Thyroid gland (tissue), 4 donors: ENCODE results near the gene PET100. TPM values are rescaled to one million over a fixed set of nuclear protein-coding genes. Genes with fewer than 3 reads are reported as not detected.
A peak's percentile ranks its signal among the peaks of the same experiment; 100 is the strongest.

Experiments
- DNase-seq, 2 donors: peaks; one replicate each; pipeline ENCODE4 v3.0.0-alpha.2; 2019
- H3K27ac ChIP-seq, 3 donors: fragments of 200-600 bp; sonication (generic); 1 replicate in 2 of 3; 2 replicates in 1 of 3; pipeline ENCODE4 v1.5.1; 2016 to 2019; ENCODE audit warnings: mild to moderate bottlenecking in 1 of 3, moderate library complexity in 1 of 3
- H3K27me3 ChIP-seq: fragments of 200-600 bp; sonication (generic); one replicate; pipeline ENCODE4 v1.5.1; 2019
- H3K36me3 ChIP-seq, 2 donors: fragments of 200-600 bp; sonication (generic); one replicate each; pipeline ENCODE4 v1.5.1; 2016 to 2019
- H3K4me1 ChIP-seq, 2 donors: fragments of 200-600 bp; sonication (generic); one replicate each; pipeline ENCODE4 v1.5.1; 2017 to 2019
- H3K4me3 ChIP-seq, 3 donors: fragments of 200-600 bp; sonication (generic); replicated peaks in 1 of 3; 1 replicate in 2 of 3; 2 replicates in 1 of 3; pipeline ENCODE4 v1.5.1; 2016; ENCODE audit warnings: mild to moderate bottlenecking in 1 of 3
- H3K9me3 ChIP-seq: fragments of 200-600 bp; sonication (generic); one replicate; pipeline ENCODE4 v1.5.1; 2017
- POLR2A ChIP-seq, 2 donors: fragments of 450-650 bp; IDR thresholded peaks; one replicate each; pipeline ENCODE4 v1.6.1; 2017; ENCODE audit warnings: antibody characterized with exemption in 2 of 2, mild to moderate bottlenecking in 2 of 2, moderate library complexity in 1 of 2
- WGBS, 2 donors: methylation state at CpG; one replicate each; pipeline ENCODE4 v1.1.5; 2017; 5-methylcytosine and 5-hydroxymethylcytosine counted together
- intact Hi-C: fragments of 100-400 bp; cut with DNase I; formaldehyde crosslinking; loops from one replicate; pipeline ENCODE4 v1.15.1; 2023
- total RNA-seq, 4 donors: library from RNA; depleted of rRNA; stranded (reverse); fragments of >200 nt; gene quantifications; one replicate each; pipeline ENCODE4 v1.2.3, GENCODE V29; 2016
- TF ChIP-seq, protein P1 (sequence below), 6 experiments: fragments of 200-600 bp in 3 of 6; fragments of 450-650 bp in 3 of 6; sonication (generic) in 3 of 6; IDR thresholded peaks; one replicate each; pipeline ENCODE4 v1.5.1; 2016 to 2019; ENCODE audit warnings: antibody characterized with exemption in 6 of 6, mild to moderate bottlenecking in 2 of 6, inconsistent platforms in 1 of 6, moderate library complexity in 1 of 6

The PET100 gene, protein sequence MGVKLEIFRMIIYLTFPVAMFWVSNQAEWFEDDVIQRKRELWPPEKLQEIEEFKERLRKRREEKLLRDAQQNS
- total RNA-seq: 10 to 100 TPM in 3 of 4 donors, 1 to 10 TPM in 1; 6.0 to 45.5 (median 13.9) TPM

DNA sequence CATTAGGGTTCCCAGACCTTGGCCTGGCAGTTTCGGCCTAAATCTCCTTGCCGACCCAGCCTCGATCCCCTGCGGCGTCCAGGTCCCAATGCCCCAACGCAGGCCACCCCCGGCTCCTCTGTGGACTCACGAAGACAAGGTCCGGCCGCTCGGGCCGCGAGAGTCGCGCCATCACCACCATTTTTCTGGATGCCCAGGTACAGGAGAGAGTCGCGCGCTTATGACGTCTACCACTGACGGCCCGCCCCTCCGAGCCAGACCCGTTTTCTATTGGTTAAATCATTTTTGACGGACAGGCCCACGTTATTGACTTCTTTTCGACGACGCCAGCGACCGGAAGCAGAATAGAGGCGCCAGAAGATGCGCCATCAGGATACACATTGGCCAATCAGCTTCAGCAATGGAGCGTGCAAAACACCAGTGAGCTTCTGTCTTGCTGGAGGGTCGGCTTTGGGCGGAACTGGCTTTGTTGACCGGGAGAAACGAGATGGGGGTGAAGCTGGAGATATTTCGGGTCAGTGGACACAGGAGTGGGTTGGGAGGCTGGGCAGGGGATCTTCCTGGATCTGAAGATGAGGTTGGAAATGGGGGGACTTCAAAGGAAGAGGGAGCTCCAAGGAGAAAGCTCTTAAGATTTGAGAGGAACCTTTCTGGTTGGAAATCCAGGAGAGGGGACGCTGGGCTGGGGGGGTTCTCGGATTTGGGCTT, at the start of gene PET100, which contains the start of gene XAB2:
Gene PET100, plus strand, starts transcription at position 447 of the 708 bp plus-strand sequence. Its CDS starts 41 bp downstream, at position 488.
Gene XAB2, minus strand, starts transcription at position 199 of the 708 bp plus-strand sequence. Its CDS starts 18 bp downstream, at position 181.
- intact Hi-C loops: no loop called here
- TF ChIP-seq, protein P1, sequence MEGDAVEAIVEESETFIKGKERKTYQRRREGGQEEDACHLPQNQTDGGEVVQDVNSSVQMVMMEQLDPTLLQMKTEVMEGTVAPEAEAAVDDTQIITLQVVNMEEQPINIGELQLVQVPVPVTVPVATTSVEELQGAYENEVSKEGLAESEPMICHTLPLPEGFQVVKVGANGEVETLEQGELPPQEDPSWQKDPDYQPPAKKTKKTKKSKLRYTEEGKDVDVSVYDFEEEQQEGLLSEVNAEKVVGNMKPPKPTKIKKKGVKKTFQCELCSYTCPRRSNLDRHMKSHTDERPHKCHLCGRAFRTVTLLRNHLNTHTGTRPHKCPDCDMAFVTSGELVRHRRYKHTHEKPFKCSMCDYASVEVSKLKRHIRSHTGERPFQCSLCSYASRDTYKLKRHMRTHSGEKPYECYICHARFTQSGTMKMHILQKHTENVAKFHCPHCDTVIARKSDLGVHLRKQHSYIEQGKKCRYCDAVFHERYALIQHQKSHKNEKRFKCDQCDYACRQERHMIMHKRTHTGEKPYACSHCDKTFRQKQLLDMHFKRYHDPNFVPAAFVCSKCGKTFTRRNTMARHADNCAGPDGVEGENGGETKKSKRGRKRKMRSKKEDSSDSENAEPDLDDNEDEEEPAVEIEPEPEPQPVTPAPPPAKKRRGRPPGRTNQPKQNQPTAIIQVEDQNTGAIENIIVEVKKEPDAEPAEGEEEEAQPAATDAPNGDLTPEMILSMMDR (IDR thresholded peaks at IDR 0.05): peak in 1 of 6 experiments; percentile 7
- peak in 1 of 2 donors; percentile 61 for TF ChIP-seq POLR2A (IDR thresholded peaks at IDR 0.05)
- H3K9me3 ChIP-seq: no peaks in the 10 kb centered on the region
- H3K27ac ChIP-seq: peak within 1 kb of the TSS; percentile 64 to 81 (median 76)
- H3K36me3 ChIP-seq: peaks cover 10 to 17% of the 10 kb centered on the region in 2 donors
- peaks cover 23 to 28% of the 10 kb centered on the region in 2 donors for H3K4me1 ChIP-seq
- WGBS, 2 donors: 0 to 1% methylated on average over 35 to 39 of the region's 40 CpGs
- peak within 1 kb of the TSS; percentile 57 to 97 (median 90) for H3K4me3 ChIP-seq
- peak; percentile 98 for DNase-seq
- no peaks in the 10 kb centered on the region for H3K27me3 ChIP-seq

DNA sequence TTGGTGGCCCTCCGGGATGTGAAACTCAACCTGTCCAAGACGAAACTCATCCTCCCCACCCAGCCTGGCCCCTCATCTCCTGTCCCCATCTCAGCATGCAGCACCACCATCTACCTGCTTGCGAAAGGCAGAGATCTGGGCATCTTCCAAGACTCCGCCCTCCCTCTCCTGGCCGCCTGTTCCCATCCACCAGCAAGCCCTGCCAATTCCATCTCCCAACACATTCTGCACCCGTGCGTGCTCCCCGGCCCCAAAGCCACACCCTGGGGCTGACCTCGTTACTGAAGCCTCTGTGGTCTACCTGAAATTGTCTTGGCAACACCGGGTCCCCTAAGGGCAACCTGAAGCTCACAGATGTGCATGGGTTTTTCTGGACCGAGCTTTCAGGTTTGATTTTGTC, 47.1 kb upstream of the PET100 start:
- H3K36me3 ChIP-seq: no peaks in the 10 kb centered on the region
- TF ChIP-seq, protein P1 (IDR thresholded peaks at IDR 0.05): no peak
- no peak for TF ChIP-seq POLR2A (IDR thresholded peaks at IDR 0.05)
- no peak overlapping the region for H3K4me3 ChIP-seq
- DNase-seq: no peak
- WGBS, 2 donors: 56 to 61% methylated on average over 11 of the region's 11 CpGs
- no peak overlapping the region for H3K27ac ChIP-seq
- no peaks in the 10 kb centered on the region for H3K4me1 ChIP-seq
- no peaks in the 10 kb centered on the region for H3K9me3 ChIP-seq
- intact Hi-C loops: no loop called here
- H3K27me3 ChIP-seq: no peaks in the 10 kb centered on the region

DNA sequence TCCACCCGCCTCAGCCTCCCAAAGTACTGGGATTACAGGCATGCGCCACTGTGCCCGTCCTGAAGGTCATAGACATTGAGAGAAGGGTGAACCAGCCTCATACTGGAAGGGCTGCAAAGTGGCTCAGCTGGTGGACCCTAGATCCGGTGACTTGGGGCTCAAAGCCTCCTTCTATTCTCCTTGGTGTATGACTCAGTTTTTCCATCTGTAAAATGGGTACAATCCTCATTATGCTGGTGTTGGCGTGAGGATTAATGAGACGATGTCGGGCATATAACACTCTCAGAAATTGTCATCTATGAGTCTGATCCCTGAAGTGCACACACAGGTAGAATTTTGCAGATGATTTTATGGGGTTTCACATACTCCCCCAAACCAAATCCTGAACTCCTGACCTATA, 39.8 kb upstream of the PET100 start:
- TF ChIP-seq, protein P1 (IDR thresholded peaks at IDR 0.05): no peak
- TF ChIP-seq POLR2A (IDR thresholded peaks at IDR 0.05): no peak
- H3K27ac ChIP-seq: no peak overlapping the region

DNA sequence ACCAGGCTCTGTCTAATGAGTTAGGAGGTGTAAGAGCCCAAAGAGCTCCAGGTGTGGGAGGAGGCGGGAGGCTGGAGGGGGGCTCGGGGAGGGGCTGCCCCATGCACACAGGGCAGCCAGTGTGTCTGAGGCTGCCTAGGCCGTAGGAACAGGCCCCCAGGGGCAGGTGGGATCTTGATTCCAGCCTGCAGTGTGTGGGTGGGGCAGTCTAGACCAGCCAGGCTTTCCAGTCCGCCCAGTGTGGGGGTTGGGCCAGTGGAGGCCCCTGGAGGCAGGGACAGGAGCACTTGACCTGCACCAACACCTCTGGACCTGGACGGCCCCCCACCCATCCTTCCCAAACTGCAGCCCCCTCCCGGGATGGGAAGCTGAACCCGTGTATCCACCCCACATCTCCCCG, 39.3 kb upstream of the PET100 start:
- DNase-seq: peak in 1 of 2 donors; percentile 24

More for the DNA sequence above, 39.8 kb upstream of the PET100 start:
- no peaks in the 10 kb centered on the region for H3K4me1 ChIP-seq
- intact Hi-C loops: no loop called here
- WGBS, 2 donors: 87 to 93% methylated on average over 7 of the region's 7 CpGs
- no peaks in the 10 kb centered on the region for H3K36me3 ChIP-seq
- no peaks in the 10 kb centered on the region for H3K27me3 ChIP-seq
- no peak for DNase-seq
- H3K9me3 ChIP-seq: no peaks in the 10 kb centered on the region
- H3K4me3 ChIP-seq: no peak overlapping the region

More for the DNA sequence above, 39.3 kb upstream of the PET100 start:
- H3K4me3 ChIP-seq: no peak overlapping the region
- H3K27me3 ChIP-seq: no peaks in the 10 kb centered on the region
- no peaks in the 10 kb centered on the region for H3K4me1 ChIP-seq
- no peaks in the 10 kb centered on the region for H3K9me3 ChIP-seq
- no peak overlapping the region for H3K27ac ChIP-seq
- TF ChIP-seq, protein P1 (IDR thresholded peaks at IDR 0.05): no peak
- TF ChIP-seq POLR2A (IDR thresholded peaks at IDR 0.05): no peak
- intact Hi-C loops: no loop called here
- H3K36me3 ChIP-seq: no peaks in the 10 kb centered on the region
- 28 to 40% methylated on average over 2 to 8 of the region's 8 CpGs for WGBS, 2 donors
